Natural killer cell (primary cell): Measurements from ENCODE around the gene SAMD4A. TPM values are rescaled to one million over a fixed set of nuclear protein-coding genes. Genes with fewer than 3 reads are reported as not detected.

Experiments used
- ATAC-seq, 3 donors: fragments of 150-1000 bp in 2 of 3; fragments of 200-7000 bp in 1 of 3; cut with Tn5 transposase; 1 replicate in 1 of 3; 2 replicates in 2 of 3; pipeline ENCODE4 v1.10.0; 2021; ENCODE audit warnings: mild to moderate bottlenecking in 2 of 3, moderate library complexity in 2 of 3
- DNase-seq, 2 donors: peaks; one replicate each; pipeline versions ENCODE4 v3.0.0 to v3.0.0-alpha.2; 2013 to 2021; ENCODE audit warnings: mixed read lengths in 1 of 2
- H3K27ac ChIP-seq: one replicate; pipeline ENCODE4 v1.5.1; 2013; ENCODE audit warnings: mild to moderate bottlenecking, low read length
- H3K27me3 ChIP-seq: one replicate; pipeline ENCODE4 v1.6.1; 2013; ENCODE audit warnings: low read length; ENCODE audit not compliant: control insufficient read depth, insufficient read depth
- H3K36me3 ChIP-seq: one replicate; pipeline ENCODE4 v1.6.1; 2013; ENCODE audit warnings: low read length; ENCODE audit not compliant: control insufficient read depth, insufficient read depth
- H3K4me1 ChIP-seq: one replicate; pipeline ENCODE4 v1.6.1; 2013; ENCODE audit warnings: low read length; ENCODE audit not compliant: control insufficient read depth, insufficient read depth
- H3K4me3 ChIP-seq: one replicate; pipeline ENCODE4 v1.5.1; 2013; ENCODE audit warnings: low read length
- H3K9me3 ChIP-seq: one replicate; pipeline ENCODE4 v1.6.1; 2013; ENCODE audit warnings: low read length; ENCODE audit not compliant: control insufficient read depth, insufficient read depth
- H3K27ac Mint-ChIP-seq, 2 donors: one replicate each; pipeline ENCODE4 v1.8.0; 2022; ENCODE audit warnings: mild to moderate bottlenecking in 2 of 2, mixed read lengths in 2 of 2, moderate library complexity in 1 of 2
- H3K27me3 Mint-ChIP-seq, 2 donors: one replicate each; pipeline ENCODE4 v1.8.0; 2022; ENCODE audit warnings: low read depth in 2 of 2, mixed read lengths in 2 of 2
- H3K36me3 Mint-ChIP-seq: one replicate; pipeline ENCODE4 v1.8.0; 2022; ENCODE audit warnings: mixed read lengths
- H3K4me1 Mint-ChIP-seq, 2 donors: one replicate each; pipeline ENCODE4 v1.8.0; 2022; ENCODE audit warnings: mixed read lengths in 2 of 2
- H3K4me3 Mint-ChIP-seq: one replicate; pipeline ENCODE4 v1.8.0; 2022; ENCODE audit warnings: mild to moderate bottlenecking, moderate library complexity, mixed read lengths
- H3K9me3 Mint-ChIP-seq, 2 donors: one replicate each; pipeline ENCODE4 v1.8.0; 2022; ENCODE audit warnings: mixed read lengths in 2 of 2
- WGBS: methylation state at CpG from one replicate; pipeline ENCODE4 v1.1.7; 2013; ENCODE audit warnings: missing lambda C conversion rate; ENCODE audit not compliant: insufficient coverage; 5-methylcytosine and 5-hydroxymethylcytosine counted together
- intact Hi-C: fragments of 100-400 bp; cut with micrococcal nuclease; formaldehyde crosslinking; loops from one replicate; pipeline ENCODE4 v1.14.2; 2022
- total RNA-seq, 4 donors: library from RNA; stranded (reverse); fragments of 120-200 nt in 1 of 4; gene quantifications; one replicate each; pipeline versions ENCODE4 v1.2.3 to v1.2.4, GENCODE V29; 2013 to 2022
- TF ChIP-seq, protein P1 (sequence below): fragments of 200-600 bp; IDR thresholded peaks from one replicate; pipeline ENCODE4 v1.8.0; 2022; ENCODE audit warnings: antibody characterized with exemption

SAMD4A gene
- total RNA-seq, 3 donors from 2014 or later (not counting 1 experiment from before 2014, with no cell fraction given): 0.70 to 1.6 (median 1.4) TPM

DNA sequence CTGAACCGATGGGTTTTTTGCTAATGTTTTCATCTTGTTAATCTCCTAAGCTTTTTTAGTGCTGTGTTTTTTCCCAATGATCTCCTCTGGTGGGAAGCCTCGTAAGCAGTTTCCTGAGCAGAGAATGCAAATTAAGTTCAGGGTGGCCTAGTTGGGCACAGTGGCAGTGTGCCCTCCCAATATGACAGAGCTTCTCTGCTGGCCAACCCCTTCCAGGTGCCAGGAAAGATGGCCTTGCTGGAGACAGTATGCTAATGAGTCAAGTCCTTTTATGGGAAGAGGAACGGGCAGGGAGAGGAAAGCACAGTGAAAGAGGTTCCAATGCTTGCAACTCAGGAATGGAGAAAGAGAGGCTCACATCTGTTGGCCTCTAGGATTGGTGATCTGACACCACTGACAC, 219.9 kb downstream of the SAMD4A start:
- H3K4me3 Mint-ChIP-seq: no peak overlapping the region
- H3K27me3 Mint-ChIP-seq: peaks cover 6 to 11% of the 10 kb centered on the region in 2 donors
- H3K27me3 ChIP-seq: no peaks in the 10 kb centered on the region
- 80% methylated on average over 3 of the region's 3 CpGs for WGBS
- ATAC-seq (no peak), DNase-seq (no peak)
- intact Hi-C loops: no loop called here
- no peak overlapping the region for H3K27ac Mint-ChIP-seq
- H3K4me3 ChIP-seq: no peak overlapping the region
- H3K9me3 ChIP-seq: no peaks in the 10 kb centered on the region
- H3K4me1 ChIP-seq: peaks cover 8% of the 10 kb centered on the region
- H3K4me1 Mint-ChIP-seq: peaks cover 0 to 11% of the 10 kb centered on the region in 2 donors
- H3K36me3 ChIP-seq: no peaks in the 10 kb centered on the region
- TF ChIP-seq, protein P1, sequence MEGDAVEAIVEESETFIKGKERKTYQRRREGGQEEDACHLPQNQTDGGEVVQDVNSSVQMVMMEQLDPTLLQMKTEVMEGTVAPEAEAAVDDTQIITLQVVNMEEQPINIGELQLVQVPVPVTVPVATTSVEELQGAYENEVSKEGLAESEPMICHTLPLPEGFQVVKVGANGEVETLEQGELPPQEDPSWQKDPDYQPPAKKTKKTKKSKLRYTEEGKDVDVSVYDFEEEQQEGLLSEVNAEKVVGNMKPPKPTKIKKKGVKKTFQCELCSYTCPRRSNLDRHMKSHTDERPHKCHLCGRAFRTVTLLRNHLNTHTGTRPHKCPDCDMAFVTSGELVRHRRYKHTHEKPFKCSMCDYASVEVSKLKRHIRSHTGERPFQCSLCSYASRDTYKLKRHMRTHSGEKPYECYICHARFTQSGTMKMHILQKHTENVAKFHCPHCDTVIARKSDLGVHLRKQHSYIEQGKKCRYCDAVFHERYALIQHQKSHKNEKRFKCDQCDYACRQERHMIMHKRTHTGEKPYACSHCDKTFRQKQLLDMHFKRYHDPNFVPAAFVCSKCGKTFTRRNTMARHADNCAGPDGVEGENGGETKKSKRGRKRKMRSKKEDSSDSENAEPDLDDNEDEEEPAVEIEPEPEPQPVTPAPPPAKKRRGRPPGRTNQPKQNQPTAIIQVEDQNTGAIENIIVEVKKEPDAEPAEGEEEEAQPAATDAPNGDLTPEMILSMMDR: no peak
- H3K36me3 Mint-ChIP-seq: no peaks in the 10 kb centered on the region
- no peaks in the 10 kb centered on the region for H3K9me3 Mint-ChIP-seq
- no peak overlapping the region for H3K27ac ChIP-seq

DNA sequence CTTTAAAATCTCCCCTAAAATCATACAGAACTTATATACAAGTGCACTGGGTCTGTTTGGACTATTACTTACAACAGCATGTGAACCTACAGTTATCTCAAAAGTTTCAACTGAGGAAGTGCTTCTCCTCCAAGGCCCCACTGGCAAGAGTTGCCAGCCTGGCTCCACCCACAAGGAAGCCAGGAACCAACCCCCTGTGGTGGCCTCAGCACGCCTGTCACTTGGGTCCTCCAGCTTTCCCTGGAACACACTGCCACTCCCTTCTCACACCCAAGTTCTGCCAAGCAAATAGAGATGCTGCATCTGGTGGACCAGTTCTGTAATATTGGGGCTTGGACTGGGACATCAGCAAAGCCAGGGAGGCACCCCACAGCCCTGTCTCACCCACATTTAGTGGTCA, 220.3 kb downstream of the SAMD4A start:
- peaks cover 0 to 11% of the 10 kb centered on the region in 2 donors for H3K4me1 Mint-ChIP-seq
- Histone ChIP-seq H3K27me3 (no peaks in the 10 kb centered on the region), H3K27ac (no peak overlapping the region), H3K36me3 (no peaks in the 10 kb centered on the region), H3K4me1 (peaks cover 8% of the 10 kb centered on the region), H3K4me3 (no peak overlapping the region), H3K9me3 (no peaks in the 10 kb centered on the region)
- no peaks in the 10 kb centered on the region for H3K9me3 Mint-ChIP-seq
- no peak overlapping the region for H3K4me3 Mint-ChIP-seq
- no peak overlapping the region for H3K27ac Mint-ChIP-seq
- TF ChIP-seq, protein P1: no peak
- DNase-seq (no peak), ATAC-seq (no peak)
- intact Hi-C loops: no loop called here
- no peaks in the 10 kb centered on the region for H3K36me3 Mint-ChIP-seq
- 58% methylated on average over 1 of the region's 1 CpG for WGBS
- H3K27me3 Mint-ChIP-seq: peaks cover 6 to 10% of the 10 kb centered on the region in 2 donors

DNA sequence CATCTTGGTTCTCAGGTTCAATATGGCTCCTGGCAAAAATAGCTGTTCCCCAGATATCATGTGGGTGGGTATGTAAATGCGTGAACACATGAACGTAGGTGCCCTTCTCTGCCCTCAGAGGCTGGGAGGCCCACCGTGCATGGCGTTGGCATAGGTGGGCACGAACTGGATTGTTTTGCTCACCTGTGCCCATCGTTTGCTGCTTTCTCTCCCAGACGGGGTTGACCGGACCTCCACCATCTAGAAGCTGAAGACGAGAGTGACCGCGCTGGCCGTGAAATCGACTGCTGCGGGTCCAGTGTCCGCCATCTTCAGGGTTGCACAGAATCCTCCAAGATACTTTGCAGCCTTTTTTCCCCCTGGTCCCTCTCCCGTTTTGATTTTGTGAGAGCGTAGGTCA, 221.8 kb downstream of the SAMD4A start:
- H3K36me3 Mint-ChIP-seq: no peaks in the 10 kb centered on the region
- no peak overlapping the region for H3K27ac ChIP-seq
- H3K27me3 ChIP-seq: no peaks in the 10 kb centered on the region
- no peak overlapping the region for H3K4me3 ChIP-seq
- WGBS: 93% methylated on average over 17 of the region's 17 CpGs
- ATAC-seq (no peak), DNase-seq (no peak)
- H3K4me3 Mint-ChIP-seq: no peak overlapping the region
- H3K36me3 ChIP-seq: no peaks in the 10 kb centered on the region
- intact Hi-C loops: no loop called here
- TF ChIP-seq, protein P1: no peak
- H3K4me1 Mint-ChIP-seq: no peaks in the 10 kb centered on the region
- H3K27ac Mint-ChIP-seq: no peak overlapping the region
- H3K4me1 ChIP-seq: peaks cover 2% of the 10 kb centered on the region
- H3K27me3 Mint-ChIP-seq: no peaks in the 10 kb centered on the region
- no peaks in the 10 kb centered on the region for H3K9me3 ChIP-seq
- no peaks in the 10 kb centered on the region for H3K9me3 Mint-ChIP-seq

DNA sequence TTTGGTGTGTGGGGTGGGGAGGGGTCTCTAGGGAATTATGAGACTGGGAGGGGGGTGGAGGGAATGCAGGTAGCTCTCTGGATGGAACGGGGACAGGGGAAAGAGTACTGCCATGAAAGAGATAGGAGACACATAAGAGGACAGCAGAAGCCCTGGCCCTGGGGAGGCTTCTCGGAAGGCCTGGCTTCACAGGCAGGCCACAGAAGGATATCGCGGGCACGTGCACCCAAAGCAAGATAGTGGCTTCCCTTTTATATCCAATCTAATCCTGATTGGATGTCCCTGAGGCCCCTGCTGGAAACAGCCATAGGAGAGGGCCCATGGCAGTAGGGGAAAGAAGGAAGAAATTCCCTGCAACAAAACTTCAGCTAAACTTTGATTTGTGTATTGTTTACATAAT, 222.2 kb downstream of the SAMD4A start:
- Histone ChIP-seq H3K27me3 (no peaks in the 10 kb centered on the region), H3K27ac (no peak overlapping the region), H3K4me1 (no peaks in the 10 kb centered on the region), H3K9me3 (no peaks in the 10 kb centered on the region), H3K4me3 (no peak overlapping the region), H3K36me3 (no peaks in the 10 kb centered on the region)
- no peak for DNase-seq
- no peak overlapping the region for H3K4me3 Mint-ChIP-seq
- no peaks in the 10 kb centered on the region for H3K9me3 Mint-ChIP-seq
- TF ChIP-seq, protein P1: no peak
- H3K27me3 Mint-ChIP-seq: peaks cover 0 to under 1% of the 10 kb centered on the region in 2 donors
- H3K27ac Mint-ChIP-seq: no peak overlapping the region
- no peaks in the 10 kb centered on the region for H3K36me3 Mint-ChIP-seq
- no peak for ATAC-seq
- WGBS: 93% methylated on average over 5 of the region's 5 CpGs
- no peaks in the 10 kb centered on the region for H3K4me1 Mint-ChIP-seq
- intact Hi-C loops: no loop called here
